GM12864 (cell line): Measurements from ENCODE around the gene SRRM5.

Source experiments
- DNase-seq: peaks from one replicate; pipeline ENCODE4 v3.0.0-alpha.2; 2011; ENCODE audit warnings: low read depth
- H3K4me3 ChIP-seq: 2 replicates; pipeline ENCODE4 v1.5.1; 2011; ENCODE audit warnings: mild to moderate bottlenecking, low read depth, low read length, control low read depth
- CTCF ChIP-seq: IDR thresholded peaks from 2 replicates; pipeline ENCODE4 v1.5.1; 2011; ENCODE audit warnings: low read depth, mild to moderate bottlenecking, moderate library complexity, low read length, control low read depth, inconsistent platforms; ENCODE audit errors: missing control alignments

Gene SRRM5

GRCh38 chr19:43638995-43639518 is 27.2 kb downstream of the SRRM5 start:
- no peak overlapping the region; the same call in 1 of the 2 replicates for H3K4me3 ChIP-seq
- no peak for TF ChIP-seq CTCF
- no peak for DNase-seq

GRCh38 chr19:43639519-43640423 is 27.9 kb downstream of the SRRM5 start, which contains the start of gene CADM4:
CADM4 (minus strand) TSS chr19:43639850; CDS start chr19:43639790, 60 bp downstream.
- DNase-seq: no peak
- no peak for TF ChIP-seq CTCF

GRCh38 chr19:43640424-43640757 is 28.5 kb downstream of the SRRM5 start:
- no peak overlapping the region for H3K4me3 ChIP-seq
- TF ChIP-seq CTCF: no peak

More at GRCh38 chr19:43639519-43640423, 27.9 kb downstream of the SRRM5 start, which contains the start of gene CADM4:
- no peak within 1 kb of the TSS; the same call in none of the 2 replicates for H3K4me3 ChIP-seq

GRCh38 chr19:43641333-43641732 is 29.4 kb downstream of the SRRM5 start:
- H3K4me3 ChIP-seq: no peak overlapping the region
- no peak for DNase-seq
- TF ChIP-seq CTCF: no peak

More at GRCh38 chr19:43640424-43640757, 28.5 kb downstream of the SRRM5 start:
- no peak for DNase-seq

- no peak overlapping the region for H3K4me3 ChIP-seq
- DNase-seq: no peak
- TF ChIP-seq CTCF: no peak
These were observed 30.6 kb downstream of the SRRM5 start for GRCh38 chr19:43642531-43642930.

GRCh38 chr19:43643326-43643725 is 31.4 kb downstream of the SRRM5 start:
- DNase-seq: no peak
- no peak overlapping the region for H3K4me3 ChIP-seq
- no peak for TF ChIP-seq CTCF
